Measurements from ENCODE around the gene EIF3J.

GRCh38 chr15:44537735-44538240, 841 bp downstream of the EIF3J start:
- TF ChIP-seq EZH2 (optimal IDR thresholded peaks at IDR 0.05; ENCODE audit: low read depth, low read length) (no peak), CTCF (IDR thresholded peaks at IDR 0.05; ENCODE audit: low read length) (no peak)
